NCI-H446 treated with DMSO at 0.1 percent for 48 hours (cell line): Measurements from ENCODE around the gene JMJD1C.
"Not testable (repeated sequence)": the region's sequence is repeated elsewhere in the genome, so short reads cannot be mapped to it uniquely, and the experiment has no call there.

Experiments used
- DNase-seq: peaks from one replicate; lab custom pipeline; 2025; lab: John Stamatoyannopoulos, UW

JMJD1C gene

GRCh38 chr10:63409465-63410027 is 56.2 kb downstream of the JMJD1C start:
- DNase-seq, result no peak

- no peak for DNase-seq
Observed at GRCh38 chr10:63407136-63407662, 58.6 kb downstream of the JMJD1C start.

GRCh38 chr10:63396133-63396761 is 69.5 kb downstream of the JMJD1C start:
- DNase-seq, result no peak

- DNase-seq, result no peak
Observed at GRCh38 chr10:63393050-63393449, 72.7 kb downstream of the JMJD1C start.

GRCh38 chr10:63392224-63392623 is 73.6 kb downstream of the JMJD1C start:
- DNase-seq, result no peak

GRCh38 chr10:63391812-63392211 is 74.0 kb downstream of the JMJD1C start:
- no peak for DNase-seq

- DNase-seq, result no peak
Observed at GRCh38 chr10:63390521-63390920, 75.3 kb downstream of the JMJD1C start.

- DNase-seq, result no peak
Observed at GRCh38 chr10:63388421-63389031, 77.3 kb downstream of the JMJD1C start.

GRCh38 chr10:63385254-63385653 is 80.5 kb downstream of the JMJD1C start:
- no peak for DNase-seq

- no peak for DNase-seq
Observed at GRCh38 chr10:63384675-63385074, 81.1 kb downstream of the JMJD1C start.

- DNase-seq, result no peak
Observed at GRCh38 chr10:63384001-63384400, 81.8 kb downstream of the JMJD1C start.

- DNase-seq, result no peak
Observed at GRCh38 chr10:63383141-63383540, 82.6 kb downstream of the JMJD1C start.

GRCh38 chr10:63382066-63382465 is 83.7 kb downstream of the JMJD1C start:
- DNase-seq, result no peak

- DNase-seq, result not testable (repeated sequence)
Observed at GRCh38 chr10:63377305-63377661, 88.5 kb downstream of the JMJD1C start.

- DNase-seq, result no peak
Observed at GRCh38 chr10:63376560-63377304, 89.0 kb downstream of the JMJD1C start.

GRCh38 chr10:63375859-63376258 is 89.9 kb downstream of the JMJD1C start:
- DNase-seq, result no peak

- DNase-seq, result no peak
Observed at GRCh38 chr10:63375458-63375857, 90.3 kb downstream of the JMJD1C start.

GRCh38 chr10:63374991-63375390 is 90.8 kb downstream of the JMJD1C start:
- DNase-seq, result no peak

- DNase-seq, result no peak
Observed at GRCh38 chr10:63373176-63373575, 92.6 kb downstream of the JMJD1C start.

GRCh38 chr10:63369711-63370110 is 96.1 kb downstream of the JMJD1C start:
- DNase-seq, result no peak

- no peak for DNase-seq
Observed at GRCh38 chr10:63368365-63368764, 97.4 kb downstream of the JMJD1C start.

- no peak for DNase-seq
Observed at GRCh38 chr10:63366933-63367332, 98.8 kb downstream of the JMJD1C start.
